ENCODE measurements around the gene SLCO4A1. TPM values are rescaled to one million over a fixed set of nuclear protein-coding genes. Genes with fewer than 3 reads are reported as not detected.
"Not testable (repeated sequence)": the region's sequence is repeated elsewhere in the genome, so short reads cannot be mapped to it uniquely, and the experiment has no call there.

Gene SLCO4A1
- total RNA-seq, 1 donor from 2014 or later, result 3.6 TPM

DNA sequence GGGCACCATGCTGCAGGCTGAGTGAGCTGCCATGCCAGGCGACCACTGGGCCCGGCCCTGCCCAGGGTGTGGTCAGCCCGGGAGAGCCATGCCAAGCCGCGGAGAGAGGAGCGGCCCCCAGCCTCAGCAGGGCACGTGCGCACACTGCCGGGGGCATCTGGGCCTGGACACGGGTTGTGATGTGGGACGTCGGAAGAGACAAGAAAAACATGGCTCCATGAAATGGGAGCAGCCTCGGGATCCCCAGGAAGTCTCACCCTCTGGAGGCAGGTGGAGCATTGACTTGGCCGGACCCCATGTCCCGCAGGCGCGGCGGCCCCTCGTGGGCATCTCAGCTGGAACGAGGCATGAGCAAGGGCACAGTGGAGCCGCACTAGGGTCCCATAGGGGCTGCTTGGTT is 16.8 kb upstream of the SLCO4A1 start:
- Mint-ChIP-seq H3K27me3 (peaks cover 5% of the 10 kb centered on the region), H3K36me3 (ENCODE audit: insufficient read depth) (no peaks in the 10 kb centered on the region), H3K4me3 (ENCODE audit: low read depth) (no peak overlapping the region), H3K27ac (no peak overlapping the region), H3K4me1 (ENCODE audit: low read depth) (peaks cover 8% of the 10 kb centered on the region), H3K9me3 (ENCODE audit: low read depth) (no peaks in the 10 kb centered on the region)
- TF ChIP-seq, protein P1, sequence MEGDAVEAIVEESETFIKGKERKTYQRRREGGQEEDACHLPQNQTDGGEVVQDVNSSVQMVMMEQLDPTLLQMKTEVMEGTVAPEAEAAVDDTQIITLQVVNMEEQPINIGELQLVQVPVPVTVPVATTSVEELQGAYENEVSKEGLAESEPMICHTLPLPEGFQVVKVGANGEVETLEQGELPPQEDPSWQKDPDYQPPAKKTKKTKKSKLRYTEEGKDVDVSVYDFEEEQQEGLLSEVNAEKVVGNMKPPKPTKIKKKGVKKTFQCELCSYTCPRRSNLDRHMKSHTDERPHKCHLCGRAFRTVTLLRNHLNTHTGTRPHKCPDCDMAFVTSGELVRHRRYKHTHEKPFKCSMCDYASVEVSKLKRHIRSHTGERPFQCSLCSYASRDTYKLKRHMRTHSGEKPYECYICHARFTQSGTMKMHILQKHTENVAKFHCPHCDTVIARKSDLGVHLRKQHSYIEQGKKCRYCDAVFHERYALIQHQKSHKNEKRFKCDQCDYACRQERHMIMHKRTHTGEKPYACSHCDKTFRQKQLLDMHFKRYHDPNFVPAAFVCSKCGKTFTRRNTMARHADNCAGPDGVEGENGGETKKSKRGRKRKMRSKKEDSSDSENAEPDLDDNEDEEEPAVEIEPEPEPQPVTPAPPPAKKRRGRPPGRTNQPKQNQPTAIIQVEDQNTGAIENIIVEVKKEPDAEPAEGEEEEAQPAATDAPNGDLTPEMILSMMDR (IDR thresholded peaks at IDR 0.05; ENCODE audit: unreplicated experiment), result no peak
- DNase-seq (ENCODE audit: low spot score, unreplicated experiment), result no peak

DNA sequence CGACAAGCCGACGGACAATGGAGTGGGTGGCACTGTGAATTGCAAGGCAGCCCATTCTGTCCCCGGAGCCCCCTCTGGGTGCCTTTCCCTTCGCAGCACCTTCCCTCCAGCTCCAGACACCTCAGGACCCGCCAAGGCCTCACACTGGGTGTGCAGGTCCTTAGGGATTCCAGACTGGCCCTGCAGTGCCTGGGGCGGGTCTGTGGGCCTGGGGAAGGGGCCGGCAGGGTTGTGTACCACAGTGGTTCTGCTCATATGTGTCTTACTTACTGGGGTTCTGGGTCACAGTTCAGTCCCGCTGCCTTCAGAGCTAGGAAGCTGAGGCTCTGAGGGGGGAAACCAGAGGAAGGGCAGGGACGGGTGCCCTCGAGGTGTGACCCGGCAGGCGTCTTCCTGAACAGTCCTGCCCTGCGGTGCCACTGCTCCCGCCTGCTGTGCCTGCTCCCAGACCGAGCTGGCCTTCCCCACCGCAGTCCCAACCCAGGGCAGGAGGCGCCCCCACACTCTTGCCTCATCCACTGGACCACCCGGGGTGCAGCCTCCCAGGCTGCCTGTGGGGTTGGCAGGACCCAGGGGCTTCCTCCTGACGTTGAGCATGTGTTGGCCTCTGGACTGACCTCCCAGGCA is 16.3 kb upstream of the SLCO4A1 start:
- H3K4me1 Mint-ChIP-seq (ENCODE audit: low read depth), result peaks cover 8% of the 10 kb centered on the region
- no peak for DNase-seq (ENCODE audit: low spot score, unreplicated experiment)
- TF ChIP-seq, protein P1 (IDR thresholded peaks at IDR 0.05; ENCODE audit: unreplicated experiment), result no peak
- no peaks in the 10 kb centered on the region for H3K9me3 Mint-ChIP-seq (ENCODE audit: low read depth)
- peaks cover 5% of the 10 kb centered on the region for H3K27me3 Mint-ChIP-seq
- H3K36me3 Mint-ChIP-seq (ENCODE audit: insufficient read depth), result no peaks in the 10 kb centered on the region
- H3K27ac Mint-ChIP-seq, result no peak overlapping the region
- no peak overlapping the region for H3K4me3 Mint-ChIP-seq (ENCODE audit: low read depth)

DNA sequence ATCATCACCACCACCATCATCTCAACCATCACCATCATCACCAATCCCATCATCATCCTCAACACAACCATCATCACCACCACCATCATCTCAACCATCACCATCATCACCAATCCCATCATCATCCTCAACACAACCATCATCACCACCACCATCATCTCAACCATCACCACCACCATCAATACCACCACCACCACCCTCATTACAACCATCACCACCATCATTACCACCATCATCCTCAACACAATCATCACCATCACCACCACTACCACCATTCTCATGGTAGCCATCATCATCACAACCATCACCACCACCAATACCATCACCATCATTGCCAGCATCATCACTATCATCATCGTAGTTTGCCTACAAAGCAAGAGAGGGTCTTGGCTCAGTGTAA is 14.9 kb upstream of the SLCO4A1 start:
- H3K4me3 Mint-ChIP-seq (ENCODE audit: low read depth); H3K4me1 Mint-ChIP-seq (ENCODE audit: low read depth); H3K36me3 Mint-ChIP-seq (ENCODE audit: insufficient read depth); H3K27ac Mint-ChIP-seq; DNase-seq (ENCODE audit: low spot score, unreplicated experiment); H3K9me3 Mint-ChIP-seq (ENCODE audit: low read depth): not testable (repeated sequence)
- H3K27me3 Mint-ChIP-seq, result peaks cover 12% of the 10 kb centered on the region

DNA sequence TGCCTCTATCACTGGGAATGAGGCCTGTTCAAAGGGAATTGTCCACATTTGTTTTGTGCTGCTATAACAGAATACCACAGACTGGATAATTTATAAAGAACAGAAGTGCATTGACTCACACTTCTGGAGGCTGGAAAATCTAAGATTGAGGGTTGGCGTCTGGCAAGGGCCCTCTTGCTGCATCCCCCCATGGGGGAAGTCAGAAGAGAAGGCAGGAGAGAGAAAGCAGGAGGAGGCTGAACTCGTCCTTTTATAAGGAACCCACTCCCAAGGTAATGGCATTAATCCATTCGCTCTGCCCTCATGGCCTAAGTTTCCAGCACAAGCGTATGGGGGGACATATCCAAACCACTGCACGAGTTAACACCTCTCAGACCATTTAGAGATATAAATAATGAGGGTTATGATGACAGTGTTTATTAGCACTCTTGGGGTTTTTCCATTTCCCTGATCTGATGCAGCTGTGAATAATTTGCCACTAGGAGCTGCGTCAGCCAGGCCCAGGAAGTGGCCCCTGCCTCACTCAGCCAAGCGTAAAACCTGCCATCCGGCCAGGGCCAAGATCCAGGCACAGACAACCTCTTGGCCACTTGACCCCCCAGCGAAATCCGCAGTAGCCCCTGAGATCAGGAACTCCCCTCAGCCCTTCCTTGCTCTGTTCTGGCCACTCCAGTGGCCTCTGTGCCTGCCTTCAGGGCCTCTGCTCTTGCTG is 14.2 kb upstream of the SLCO4A1 start:
- H3K9me3 Mint-ChIP-seq (ENCODE audit: low read depth), result no peaks in the 10 kb centered on the region
- TF ChIP-seq, protein P1 (IDR thresholded peaks at IDR 0.05; ENCODE audit: unreplicated experiment), result no peak

DNA sequence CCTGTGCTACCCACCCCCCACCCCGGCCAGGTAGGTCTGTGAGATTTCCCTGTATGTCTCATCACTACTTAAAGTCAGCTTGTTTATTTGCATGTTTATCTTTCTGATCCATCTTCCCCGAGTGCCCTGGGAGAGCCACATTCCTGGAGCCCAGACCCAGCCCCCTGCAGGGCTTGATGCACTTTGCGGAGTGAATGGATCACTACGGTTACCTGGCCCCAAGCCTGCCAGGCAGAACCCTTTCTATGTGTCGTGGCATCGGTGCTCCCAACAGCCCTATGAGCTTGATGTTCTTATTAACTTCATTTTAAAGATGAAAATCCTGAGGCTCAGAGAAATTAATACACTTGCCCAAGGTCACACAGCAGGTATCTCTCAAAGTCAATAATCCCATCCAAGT is 13.6 kb upstream of the SLCO4A1 start:
- TF ChIP-seq, protein P1 (IDR thresholded peaks at IDR 0.05; ENCODE audit: unreplicated experiment), result no peak
- Mint-ChIP-seq H3K27ac (no peak overlapping the region), H3K4me1 (ENCODE audit: low read depth) (peaks cover 4% of the 10 kb centered on the region), H3K36me3 (ENCODE audit: insufficient read depth) (no peaks in the 10 kb centered on the region), H3K27me3 (peaks cover 24% of the 10 kb centered on the region), H3K4me3 (ENCODE audit: low read depth) (no peak overlapping the region), H3K9me3 (ENCODE audit: low read depth) (no peaks in the 10 kb centered on the region)
- no peak for DNase-seq (ENCODE audit: low spot score, unreplicated experiment)

More for the DNA sequence above, 14.2 kb upstream of the SLCO4A1 start:
- Mint-ChIP-seq H3K27me3 (peaks cover 18% of the 10 kb centered on the region), H3K4me3 (ENCODE audit: low read depth) (no peak overlapping the region), H3K36me3 (ENCODE audit: insufficient read depth) (no peaks in the 10 kb centered on the region), H3K27ac (no peak overlapping the region), H3K4me1 (ENCODE audit: low read depth) (peaks cover 10% of the 10 kb centered on the region)
- DNase-seq (ENCODE audit: low spot score, unreplicated experiment), result no peak
